DMS153 (cell line): ENCODE results near the gene GSPT1.
"Not testable (repeated sequence)": the region's sequence is repeated elsewhere in the genome, so short reads cannot be mapped to it uniquely, and the experiment has no call there.

Experiments used
- DNase-seq: peaks from one replicate; lab custom pipeline; 2025; lab: John Stamatoyannopoulos, UW

Gene GSPT1

GRCh38 chr16:11915644-11916523 lies at the start of gene GSPT1:
GSPT1 (minus strand) TSS chr16:11915956; CDS start chr16:11915720, 236 bp downstream.
- DNase-seq = peak; percentile 98

- no peak for DNase-seq
These were observed 49.2 kb upstream of the GSPT1 start, which contains the start of gene TNFRSF17 for GRCh38 chr16:11964761-11965551. TNFRSF17 (plus strand) TSS chr16:11965210; CDS start chr16:11965325, 115 bp downstream.

- DNase-seq = no peak
These were observed 48.0 kb upstream of the GSPT1 start for GRCh38 chr16:11963706-11964105.

- not testable (repeated sequence) for DNase-seq
These were observed 47.2 kb upstream of the GSPT1 start for GRCh38 chr16:11962978-11963377.

GRCh38 chr16:11962457-11962856 lies 46.7 kb upstream of the GSPT1 start:
- not testable (repeated sequence) for DNase-seq

- DNase-seq = no peak
These were observed 42.0 kb upstream of the GSPT1 start for GRCh38 chr16:11957591-11958395.

- no peak for DNase-seq
These were observed 40.8 kb upstream of the GSPT1 start for GRCh38 chr16:11956558-11956957.

GRCh38 chr16:11955713-11956123 lies 40.0 kb upstream of the GSPT1 start:
- no peak for DNase-seq

GRCh38 chr16:11953576-11953975 lies 37.8 kb upstream of the GSPT1 start:
- not testable (repeated sequence) for DNase-seq

GRCh38 chr16:11950388-11950787 lies 34.6 kb upstream of the GSPT1 start:
- no peak for DNase-seq

- DNase-seq = peak; percentile 52
These were observed 33.8 kb upstream of the GSPT1 start for GRCh38 chr16:11949527-11949926.

GRCh38 chr16:11948819-11949218 lies 33.1 kb upstream of the GSPT1 start:
- no peak for DNase-seq

GRCh38 chr16:11946433-11946832 lies 30.7 kb upstream of the GSPT1 start:
- no peak for DNase-seq

- DNase-seq = not testable (repeated sequence)
These were observed 26.2 kb upstream of the GSPT1 start, which contains the start of gene NPIPB2 for GRCh38 chr16:11941945-11942344. NPIPB2 (minus strand) TSS chr16:11942045; CDS start chr16:11942045, 0 bp downstream.

- DNase-seq = not testable (repeated sequence)
These were observed 11.6 kb upstream of the GSPT1 start for GRCh38 chr16:11927350-11927749.

- not testable (repeated sequence) for DNase-seq
These were observed 8.3 kb upstream of the GSPT1 start for GRCh38 chr16:11924046-11924445.

- DNase-seq = peak; percentile 94
These were observed 949 bp upstream of the GSPT1 start for GRCh38 chr16:11916524-11917285.

GRCh38 chr16:11915114-11915643 lies 577 bp downstream of the GSPT1 start:
- no peak for DNase-seq

- DNase-seq = no peak
These were observed 1.3 kb downstream of the GSPT1 start for GRCh38 chr16:11914210-11915113.
